GM18951 (cell line): ENCODE results near the gene LCA5.
"Not testable (repeated sequence)": the region's sequence is repeated elsewhere in the genome, so short reads cannot be mapped to it uniquely, and the experiment has no call there.

ENCODE experiments used
- POLR2A ChIP-seq: IDR thresholded peaks from 4 replicates; pipeline ENCODE4 v1.6.1; 2011; ENCODE audit warnings: mild to moderate bottlenecking; ENCODE audit not compliant: insufficient read length, insufficient read depth; ENCODE audit errors: extremely low read depth
- in situ Hi-C: fragments of 300-500 bp; cut with MboI; formaldehyde crosslinking; loops from one replicate; pipeline ENCODE4 v1.12.0; 2022; ENCODE audit warnings: low sequenced_read_pairs, mixed read lengths, inconsistent platforms; ENCODE audit not compliant: unreplicated experiment

LCA5 gene

DNA sequence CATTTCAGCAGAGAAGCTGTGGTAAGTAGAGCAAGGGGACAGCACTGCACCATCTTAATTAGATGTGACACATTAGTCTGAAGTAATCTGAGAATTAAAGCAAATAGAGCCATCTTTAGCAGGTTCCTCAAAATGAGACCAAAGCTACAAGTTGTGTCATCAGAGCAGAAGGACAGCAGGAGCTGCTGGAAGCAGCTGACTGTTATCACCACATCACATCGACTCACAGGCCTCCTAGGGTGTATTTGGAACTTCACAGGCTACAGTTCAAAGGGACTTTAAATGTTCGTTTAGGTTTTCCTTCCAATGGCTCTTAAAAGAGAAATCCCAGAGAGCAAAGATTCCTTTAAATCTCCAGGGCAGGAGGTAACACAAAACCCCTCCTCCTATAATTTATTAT, 69.5 kb downstream of the LCA5 start:
- in situ Hi-C loops, result no loop called here
- TF ChIP-seq POLR2A, result no peak

DNA sequence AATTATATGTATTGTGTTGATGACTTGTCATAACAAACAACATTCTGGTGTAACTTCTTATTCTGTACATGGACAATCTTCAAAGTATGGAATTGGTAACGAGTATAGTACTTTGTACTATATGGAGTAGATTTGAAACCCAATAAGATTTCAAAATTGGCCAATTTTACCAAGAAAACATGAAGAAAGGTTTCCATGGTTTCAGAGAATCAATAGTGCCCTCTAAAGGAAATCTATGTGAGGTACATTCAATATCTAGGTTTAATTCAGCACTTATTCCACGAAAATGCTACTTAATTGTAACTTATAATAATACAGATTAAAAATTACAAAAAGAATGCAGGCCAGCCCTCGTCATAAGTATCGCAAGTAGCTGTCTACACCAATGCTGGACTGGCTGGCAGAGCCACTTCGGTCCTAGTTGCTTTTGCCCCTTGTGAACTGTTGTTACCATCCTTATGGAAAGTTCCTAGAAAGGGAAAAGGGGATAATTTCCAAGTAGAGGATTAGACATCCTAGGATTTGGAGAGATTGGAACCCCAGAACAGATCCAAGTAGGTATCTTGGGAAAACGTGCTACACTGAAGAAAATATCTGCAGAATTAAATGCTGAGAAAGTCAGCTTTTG, 70.9 kb downstream of the LCA5 start:
- in situ Hi-C loops, result no loop called here
- TF ChIP-seq POLR2A, result no peak

DNA sequence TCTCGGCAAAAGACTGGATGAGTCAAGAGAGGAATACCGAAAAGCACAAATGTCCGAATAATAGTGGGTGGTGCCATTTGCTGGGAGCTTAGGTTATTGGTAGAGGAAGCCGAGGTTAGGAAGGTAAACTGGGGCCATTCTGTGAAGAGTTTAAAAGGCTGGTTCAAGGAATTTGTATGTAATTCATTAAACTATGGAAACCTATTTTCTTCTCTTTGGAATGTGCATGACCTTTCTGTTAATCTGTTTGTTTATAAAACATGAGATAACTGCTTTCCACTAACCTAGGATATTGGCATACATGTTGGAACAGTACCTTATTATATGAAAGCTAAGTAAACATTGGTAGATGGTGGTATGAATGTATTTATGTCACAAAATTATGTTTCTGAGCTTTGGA, 71.8 kb downstream of the LCA5 start:
- in situ Hi-C loops, result no loop called here

DNA sequence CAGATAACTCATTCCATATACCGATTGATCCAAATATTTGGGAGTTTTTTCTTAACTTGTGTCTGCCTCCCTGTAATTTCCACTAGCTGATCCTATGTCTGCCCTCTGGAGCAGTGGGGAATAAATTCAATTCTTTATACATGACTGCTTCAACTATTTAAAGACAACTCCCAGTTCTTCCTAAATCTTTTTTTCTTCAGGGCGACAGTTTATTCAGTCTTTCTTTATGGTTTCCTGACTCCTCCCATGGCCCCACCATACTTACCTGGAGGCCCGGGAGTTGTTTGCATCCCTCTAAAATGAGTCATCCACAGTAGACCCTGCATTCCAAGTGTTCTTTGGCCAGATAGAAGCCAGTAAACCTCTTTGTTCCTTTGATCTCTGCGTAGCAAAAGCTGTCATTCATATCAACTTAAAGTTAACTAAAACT, 73.6 kb downstream of the LCA5 start:
- no peak for TF ChIP-seq POLR2A
- in situ Hi-C loops, result no loop called here

More for the DNA sequence above, 71.8 kb downstream of the LCA5 start:
- no peak for TF ChIP-seq POLR2A

DNA sequence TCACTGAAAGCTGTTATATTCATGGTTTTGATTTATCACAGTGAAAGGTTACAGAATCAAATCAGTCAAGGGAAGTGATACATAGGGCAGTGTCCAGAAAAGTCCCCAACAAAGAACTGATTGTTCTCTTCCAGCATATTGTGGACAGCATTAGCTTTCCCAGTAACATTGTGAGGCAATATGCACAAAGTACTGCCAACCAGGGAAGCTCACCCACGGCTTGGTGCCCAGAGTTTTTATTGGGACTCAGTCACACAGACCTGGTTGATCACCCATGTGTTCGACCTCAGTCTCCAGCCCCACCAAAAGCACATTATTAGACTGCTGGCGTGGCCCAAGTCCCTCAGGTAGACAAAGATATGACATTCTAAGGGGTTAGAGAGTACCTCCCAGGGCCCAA, 76.0 kb downstream of the LCA5 start:
- TF ChIP-seq POLR2A, result no peak
- in situ Hi-C loops, result no loop called here

DNA sequence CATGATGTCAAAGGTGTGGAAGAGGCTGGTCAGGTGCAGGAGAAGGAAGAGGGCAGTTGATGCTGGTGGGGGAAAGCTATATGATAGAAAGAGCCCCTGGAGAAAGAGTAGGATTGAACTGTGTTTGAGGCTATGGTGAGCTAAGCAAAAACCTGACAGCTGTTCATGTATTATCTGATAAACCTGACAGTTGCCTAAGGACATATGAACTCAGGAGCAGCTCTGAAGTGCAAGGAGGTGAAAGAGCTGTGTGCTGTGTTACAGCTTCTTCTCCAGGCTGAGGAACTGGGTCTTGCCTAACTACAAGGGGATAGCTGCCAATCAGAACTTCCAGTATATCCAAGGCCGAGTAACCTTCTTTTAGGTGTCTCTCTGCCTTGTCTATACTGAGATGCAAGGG, 81.8 kb downstream of the LCA5 start:
- TF ChIP-seq POLR2A, result no peak
- in situ Hi-C loops, result no loop called here

DNA sequence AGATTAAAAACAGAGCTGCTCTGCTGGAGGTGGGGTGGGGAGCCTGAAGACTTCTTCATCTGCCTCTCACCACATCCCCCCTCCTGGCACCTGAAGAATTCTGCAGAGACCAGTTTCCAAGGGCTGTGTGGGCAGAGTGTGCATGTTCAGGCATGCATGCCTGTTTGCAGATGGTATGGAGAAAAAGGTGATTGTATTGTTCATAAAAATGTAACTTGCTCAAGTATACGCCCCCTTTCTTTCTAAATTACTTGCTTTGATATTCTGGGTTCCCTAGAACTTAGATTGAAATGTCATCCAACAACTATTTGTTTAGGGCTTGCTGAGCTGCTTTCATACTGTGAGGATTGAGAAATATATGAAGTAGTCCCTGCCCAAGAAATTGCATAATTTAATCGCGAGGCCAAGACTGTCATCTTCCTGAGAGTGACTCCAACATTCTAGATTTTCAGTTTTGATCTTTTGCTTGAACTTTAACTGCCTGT, 83.6 kb downstream of the LCA5 start:
- TF ChIP-seq POLR2A, result no peak
- in situ Hi-C loops, result no loop called here

DNA sequence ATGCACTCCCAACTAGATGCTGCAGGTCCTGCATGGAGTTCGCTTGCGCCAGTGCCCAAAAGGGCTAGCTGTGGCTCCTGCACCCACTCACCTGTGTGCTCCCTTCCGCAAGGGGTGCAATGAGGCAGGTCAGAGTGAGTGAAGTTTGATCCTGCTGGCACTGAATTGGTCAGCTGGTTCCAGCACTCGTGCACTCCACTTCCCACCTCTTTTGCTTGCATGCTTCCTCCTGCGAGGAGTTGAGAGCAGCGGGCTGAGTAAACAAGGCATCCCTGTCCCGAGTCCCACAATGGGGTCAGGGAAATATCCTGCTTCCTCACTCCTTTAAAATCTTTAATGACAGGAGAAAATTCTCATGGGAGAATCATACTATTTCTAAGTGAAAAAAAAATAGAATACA, 86.2 kb downstream of the LCA5 start:
- in situ Hi-C loops, result no loop called here
- no peak for TF ChIP-seq POLR2A

DNA sequence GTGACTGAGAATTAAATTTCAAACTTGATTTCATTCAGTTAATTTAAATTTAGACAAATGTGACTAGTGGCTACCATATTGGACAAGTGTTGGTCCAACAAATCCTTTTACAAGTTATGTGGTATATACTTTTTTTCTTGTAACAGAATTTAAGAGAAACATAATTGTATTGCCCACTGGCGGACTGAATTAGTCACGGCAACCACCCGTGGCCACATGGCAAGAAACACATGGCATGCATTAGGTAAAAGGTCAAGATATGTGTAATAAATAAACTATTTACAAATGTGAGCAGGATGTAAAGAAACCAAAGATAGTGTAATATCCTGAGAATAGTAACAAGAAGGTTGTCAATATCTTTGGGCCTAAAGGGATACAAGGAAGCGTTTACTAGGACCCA, 91.2 kb downstream of the LCA5 start:
- no peak for TF ChIP-seq POLR2A
- in situ Hi-C loops, result no loop called here

DNA sequence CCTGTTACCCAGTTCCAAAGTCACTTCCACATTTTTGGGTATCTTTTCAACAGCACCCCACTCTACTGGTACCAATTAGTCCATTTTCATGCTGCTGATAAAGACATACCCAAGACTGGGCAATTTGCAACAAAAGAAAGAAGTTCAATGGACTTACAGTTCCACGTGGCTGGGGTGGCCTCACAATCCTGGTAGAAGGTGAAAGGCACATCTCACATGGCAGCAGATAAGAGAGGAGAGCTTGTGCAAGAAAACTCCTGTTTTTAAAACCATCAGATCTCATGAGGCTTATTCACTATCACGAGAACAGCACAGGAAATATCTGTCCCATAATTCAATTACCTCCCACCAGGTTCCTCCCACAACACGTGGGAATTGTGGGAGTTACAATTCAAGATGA, 93.4 kb downstream of the LCA5 start:
- in situ Hi-C loops, result not testable (repeated sequence)

DNA sequence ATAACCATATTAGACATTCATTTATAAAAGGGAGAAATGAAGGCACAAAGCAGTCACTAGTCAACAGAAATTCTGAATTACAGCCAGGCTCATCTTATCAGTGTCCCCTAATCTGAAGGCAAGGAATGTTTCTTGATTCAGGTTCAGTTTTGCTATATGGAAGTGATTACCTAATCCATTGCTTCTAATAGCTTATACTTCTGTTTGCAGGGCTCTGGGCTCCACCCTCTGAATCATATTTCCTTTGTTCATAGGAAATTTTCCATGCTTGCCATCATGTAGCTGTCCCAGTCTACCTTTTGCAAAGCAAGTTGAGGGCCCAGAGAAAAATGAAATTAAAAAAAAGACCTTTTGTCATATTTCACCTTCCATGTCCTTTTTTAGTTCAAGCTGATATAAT, 96.0 kb downstream of the LCA5 start:
- no peak for TF ChIP-seq POLR2A

DNA sequence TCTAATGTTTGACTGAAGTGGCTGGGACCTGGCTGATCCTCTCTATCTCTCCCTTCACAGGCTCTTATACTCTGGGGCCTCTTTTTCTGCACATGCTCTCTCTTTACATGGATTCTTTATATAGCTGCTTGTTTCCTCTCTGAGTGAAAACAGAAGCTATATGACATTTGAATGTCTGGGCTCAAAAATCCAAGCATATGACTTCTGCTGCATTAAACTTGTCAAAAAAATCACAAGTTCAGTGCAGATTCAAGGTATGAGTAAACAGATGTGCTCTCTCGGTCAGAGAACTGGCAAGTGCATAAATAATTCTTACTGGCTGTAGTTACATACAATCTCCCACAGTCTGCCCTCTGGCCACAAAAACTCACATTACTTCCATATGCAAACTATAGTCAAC, 96.6 kb downstream of the LCA5 start:
- in situ Hi-C loops, result no loop called here
- no peak for TF ChIP-seq POLR2A

More for the DNA sequence above, 96.0 kb downstream of the LCA5 start:
- in situ Hi-C loops, result no loop called here

DNA sequence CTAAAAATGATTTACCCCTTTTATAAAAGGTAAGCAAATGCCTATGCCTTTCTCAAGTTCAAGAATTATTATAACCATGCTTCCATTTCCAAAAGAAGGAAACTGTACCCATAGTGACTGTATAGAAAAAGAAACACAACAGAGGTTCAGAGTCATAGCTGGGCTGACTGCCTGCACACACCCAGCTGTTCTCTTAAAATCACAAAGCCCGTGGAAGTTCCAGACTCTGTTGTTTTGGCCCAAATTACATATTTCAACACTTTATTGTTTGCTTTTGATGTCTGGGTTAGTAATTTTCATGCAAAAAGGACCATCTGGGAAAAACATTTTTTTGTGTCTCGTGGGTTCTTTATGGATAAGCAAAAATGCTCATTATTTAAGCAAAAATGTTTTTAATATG, 99.2 kb downstream of the LCA5 start:
- in situ Hi-C loops, result no loop called here
- no peak for TF ChIP-seq POLR2A

DNA sequence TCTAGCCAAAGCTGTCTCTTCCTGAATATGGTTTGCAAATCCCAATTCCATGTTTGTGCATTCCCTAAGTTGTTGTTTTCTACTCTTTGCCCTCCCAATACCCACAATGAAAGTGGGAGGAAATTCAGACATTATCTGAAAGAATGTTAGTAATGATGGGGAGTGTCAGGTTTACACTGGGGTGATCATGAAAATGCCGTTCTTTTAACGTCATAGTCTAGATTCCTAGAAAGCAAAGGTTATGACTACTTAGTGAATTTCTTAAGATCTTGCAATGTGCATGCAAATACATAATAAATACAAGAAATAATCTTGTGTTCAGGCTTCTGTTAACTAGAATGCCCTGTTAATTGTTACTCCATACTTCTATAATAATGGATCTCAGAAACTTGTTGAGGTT, 101.0 kb downstream of the LCA5 start:
- TF ChIP-seq POLR2A, result no peak
- in situ Hi-C loops, result no loop called here

DNA sequence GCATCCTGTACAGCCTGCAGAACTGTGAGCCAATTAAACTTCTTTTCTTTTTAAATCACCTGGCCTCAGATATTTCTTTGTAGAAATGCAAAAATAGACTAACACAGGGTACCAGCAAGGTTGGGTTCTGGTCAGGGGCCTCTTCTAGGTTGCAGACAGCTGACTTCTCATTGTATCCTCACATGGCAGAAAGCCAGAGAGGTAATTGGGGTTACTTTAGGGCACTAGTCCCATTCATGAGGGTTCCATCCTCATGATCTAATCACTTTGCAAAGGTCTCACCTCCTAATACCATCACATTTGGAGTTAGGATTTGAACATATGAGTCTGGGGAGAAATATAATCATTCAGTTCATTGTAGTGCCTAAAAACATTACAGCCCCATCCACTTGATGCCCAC, 101.5 kb downstream of the LCA5 start:
- in situ Hi-C loops, result no loop called here
- TF ChIP-seq POLR2A, result no peak
